Transverse colon (tissue), 3 donors: Measurements from ENCODE around the gene C1QL4.

Source experiments
- CTCF ChIP-seq, 5 experiments: fragments of 200-600 bp in 3 of 5; fragments of 450-650 bp in 2 of 5; sonication (generic) in 3 of 5; IDR thresholded peaks; 1 replicate in 2 of 5; 2 replicates in 3 of 5; pipeline ENCODE4 v1.5.1; 2016 to 2017; ENCODE audit warnings: antibody characterized with exemption in 5 of 5, inconsistent platforms in 3 of 5, mild to moderate bottlenecking in 2 of 5, moderate library complexity in 1 of 5
- POLR2A ChIP-seq: fragments of 450-650 bp; IDR thresholded peaks from one replicate; pipeline ENCODE4 v1.6.1; 2016; ENCODE audit warnings: antibody characterized with exemption, mild to moderate bottlenecking, moderate library complexity

- TF ChIP-seq CTCF (IDR thresholded peaks at IDR 0.05): no peak
- TF ChIP-seq POLR2A: no peak
Observed at GRCh38 chr12:49330032-49330619, 6.9 kb downstream of the C1QL4 start.
